Measurements from ENCODE around the gene MAX. TPM values are rescaled to one million over a fixed set of nuclear protein-coding genes. Genes with fewer than 3 reads are reported as not detected.

Gene MAX
- total RNA-seq, 1 experiment from 2014 or later, result 125 TPM

GRCh38 chr14:65149116-65149515, 46.8 kb upstream of the MAX start:
- intact Hi-C loops (cut with micrococcal nuclease), result no loop called here
- BruUV-seq (replicated peaks), result no TSS peak
- H3K4me1 Mint-ChIP-seq (ENCODE audit: insufficient read depth, unreplicated experiment), result peaks cover 5% of the 10 kb centered on the region
- H3K27ac Mint-ChIP-seq (ENCODE audit: low read depth, unreplicated experiment), result no peak overlapping the region
- H3K36me3 Mint-ChIP-seq (ENCODE audit: insufficient read depth, unreplicated experiment), result no peaks in the 10 kb centered on the region
- POLR2A ChIA-PET, result no interaction called here
- DNase-seq (ENCODE audit: unreplicated experiment), result no peak
- TF ChIP-seq, protein P1, sequence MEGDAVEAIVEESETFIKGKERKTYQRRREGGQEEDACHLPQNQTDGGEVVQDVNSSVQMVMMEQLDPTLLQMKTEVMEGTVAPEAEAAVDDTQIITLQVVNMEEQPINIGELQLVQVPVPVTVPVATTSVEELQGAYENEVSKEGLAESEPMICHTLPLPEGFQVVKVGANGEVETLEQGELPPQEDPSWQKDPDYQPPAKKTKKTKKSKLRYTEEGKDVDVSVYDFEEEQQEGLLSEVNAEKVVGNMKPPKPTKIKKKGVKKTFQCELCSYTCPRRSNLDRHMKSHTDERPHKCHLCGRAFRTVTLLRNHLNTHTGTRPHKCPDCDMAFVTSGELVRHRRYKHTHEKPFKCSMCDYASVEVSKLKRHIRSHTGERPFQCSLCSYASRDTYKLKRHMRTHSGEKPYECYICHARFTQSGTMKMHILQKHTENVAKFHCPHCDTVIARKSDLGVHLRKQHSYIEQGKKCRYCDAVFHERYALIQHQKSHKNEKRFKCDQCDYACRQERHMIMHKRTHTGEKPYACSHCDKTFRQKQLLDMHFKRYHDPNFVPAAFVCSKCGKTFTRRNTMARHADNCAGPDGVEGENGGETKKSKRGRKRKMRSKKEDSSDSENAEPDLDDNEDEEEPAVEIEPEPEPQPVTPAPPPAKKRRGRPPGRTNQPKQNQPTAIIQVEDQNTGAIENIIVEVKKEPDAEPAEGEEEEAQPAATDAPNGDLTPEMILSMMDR (IDR thresholded peaks at IDR 0.05; ENCODE audit: unreplicated experiment), result no peak
- peaks cover 19% of the 10 kb centered on the region for H3K27me3 Mint-ChIP-seq (ENCODE audit: insufficient read depth, unreplicated experiment)
- H3K4me3 Mint-ChIP-seq (ENCODE audit: unreplicated experiment), result no peak overlapping the region
- H3K9me3 Mint-ChIP-seq (ENCODE audit: unreplicated experiment), result no peaks in the 10 kb centered on the region
- CTCF ChIA-PET, result interaction anchor here (0.6 kb wide), 1 partner anchor 201 kb away, joined by 3 read pairs; no protein-coding TSS in a partner anchor

GRCh38 chr14:65144170-65144569, 41.9 kb upstream of the MAX start:
- no peaks in the 10 kb centered on the region for H3K36me3 Mint-ChIP-seq (ENCODE audit: insufficient read depth, unreplicated experiment)
- no peak overlapping the region for H3K4me3 Mint-ChIP-seq (ENCODE audit: unreplicated experiment)
- no peaks in the 10 kb centered on the region for H3K4me1 Mint-ChIP-seq (ENCODE audit: insufficient read depth, unreplicated experiment)
- no peaks in the 10 kb centered on the region for H3K9me3 Mint-ChIP-seq (ENCODE audit: unreplicated experiment)
- no peak for DNase-seq (ENCODE audit: unreplicated experiment)
- TF ChIP-seq, protein P1 (IDR thresholded peaks at IDR 0.05; ENCODE audit: unreplicated experiment), result no peak
- no TSS peak for BruUV-seq (replicated peaks)
- CTCF ChIA-PET, result interaction anchor here (1.6 kb wide), 1 partner anchor 20 kb away, joined by 5 read pairs; no protein-coding TSS in a partner anchor
- peaks cover 41% of the 10 kb centered on the region for H3K27me3 Mint-ChIP-seq (ENCODE audit: insufficient read depth, unreplicated experiment)
- POLR2A ChIA-PET, result no interaction called here
- intact Hi-C loops (cut with micrococcal nuclease), result no loop called here
- no peak overlapping the region for H3K27ac Mint-ChIP-seq (ENCODE audit: low read depth, unreplicated experiment)

DNA sequence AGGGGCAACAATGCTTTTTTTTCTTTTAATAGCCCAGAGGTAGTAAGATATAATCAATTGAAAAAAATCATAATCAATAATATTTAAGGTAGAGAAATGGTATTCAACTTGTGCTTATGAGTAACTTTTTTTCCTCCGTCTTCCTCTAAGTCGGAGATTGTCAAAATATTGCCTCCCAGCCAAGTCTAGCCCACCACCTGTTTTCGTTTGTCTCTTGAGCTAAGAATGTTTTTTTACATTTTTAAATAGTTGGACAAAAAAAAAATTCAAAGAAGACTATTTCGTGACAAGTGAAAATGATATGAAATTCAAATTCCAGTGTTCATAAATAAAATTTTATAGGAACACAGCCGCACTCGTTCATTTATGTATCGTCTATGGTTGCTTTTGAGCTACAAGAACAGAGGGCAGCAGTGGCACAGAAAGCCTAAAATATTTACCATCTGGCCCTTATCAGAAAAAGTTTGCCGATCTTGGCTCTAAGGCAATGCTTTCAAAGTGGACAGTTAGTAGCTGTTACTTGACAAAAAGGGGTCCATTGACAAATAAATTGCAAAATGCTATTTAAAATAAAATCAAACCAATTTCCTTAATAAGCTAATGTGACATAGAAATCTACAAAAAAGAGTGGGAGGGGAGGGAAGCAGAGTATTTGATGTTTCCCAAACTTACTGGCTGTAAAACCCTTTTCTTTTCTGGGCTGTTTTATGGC, 40.8 kb upstream of the MAX start:
- TF ChIP-seq, protein P1 (IDR thresholded peaks at IDR 0.05; ENCODE audit: unreplicated experiment), result no peak
- no peaks in the 10 kb centered on the region for H3K4me1 Mint-ChIP-seq (ENCODE audit: insufficient read depth, unreplicated experiment)
- POLR2A ChIA-PET, result no interaction called here
- H3K27me3 Mint-ChIP-seq (ENCODE audit: insufficient read depth, unreplicated experiment), result peaks cover 41% of the 10 kb centered on the region
- no peak for DNase-seq (ENCODE audit: unreplicated experiment)
- intact Hi-C loops (cut with micrococcal nuclease), result no loop called here
- no peaks in the 10 kb centered on the region for H3K9me3 Mint-ChIP-seq (ENCODE audit: unreplicated experiment)
- CTCF ChIA-PET, result interaction anchor here (0.6 to 1.6 kb wide), 3 partner anchors 21 to 697 kb away, joined by 3 to 5 read pairs (median 5); no protein-coding TSS in a partner anchor
- BruUV-seq (replicated peaks), result no TSS peak
- no peak overlapping the region for H3K27ac Mint-ChIP-seq (ENCODE audit: low read depth, unreplicated experiment)
- no peaks in the 10 kb centered on the region for H3K36me3 Mint-ChIP-seq (ENCODE audit: insufficient read depth, unreplicated experiment)
- no peak overlapping the region for H3K4me3 Mint-ChIP-seq (ENCODE audit: unreplicated experiment)

- ChIA-PET CTCF (interaction anchor here (0.6 kb wide), 1 partner anchor 697 kb away, joined by 3 read pairs; no protein-coding TSS in a partner anchor), POLR2A (no interaction called here)
- H3K27me3 Mint-ChIP-seq (ENCODE audit: insufficient read depth, unreplicated experiment), result peaks cover 41% of the 10 kb centered on the region
- no TSS peak for BruUV-seq (replicated peaks)
- no peaks in the 10 kb centered on the region for H3K9me3 Mint-ChIP-seq (ENCODE audit: unreplicated experiment)
- TF ChIP-seq, protein P1 (IDR thresholded peaks at IDR 0.05; ENCODE audit: unreplicated experiment), result no peak
- no peak overlapping the region for H3K27ac Mint-ChIP-seq (ENCODE audit: low read depth, unreplicated experiment)
- no peaks in the 10 kb centered on the region for H3K36me3 Mint-ChIP-seq (ENCODE audit: insufficient read depth, unreplicated experiment)
- no peak for DNase-seq (ENCODE audit: unreplicated experiment)
- intact Hi-C loops (cut with micrococcal nuclease), result no loop called here
- no peaks in the 10 kb centered on the region for H3K4me1 Mint-ChIP-seq (ENCODE audit: insufficient read depth, unreplicated experiment)
- H3K4me3 Mint-ChIP-seq (ENCODE audit: unreplicated experiment), result no peak overlapping the region
These were observed 40.1 kb upstream of the MAX start for GRCh38 chr14:65142429-65142828.

Measured in MCF 10A (cell line).